Umbilical cord (tissue), 2 donors: ENCODE results near the gene DHX34. TPM values are rescaled to one million over a fixed set of nuclear protein-coding genes. Genes with fewer than 3 reads are reported as not detected.
A peak's percentile ranks its signal among the peaks of the same experiment; 100 is the strongest.
"Not testable (repeated sequence)": the region's sequence is repeated elsewhere in the genome, so short reads cannot be mapped to it uniquely, and the experiment has no call there.

Experiments used
- DNase-seq: peaks from one replicate; pipeline ENCODE4 v3.0.0-alpha.2; 2015; ENCODE audit warnings: low spot score
- total RNA-seq: library from RNA; depleted of rRNA; stranded (reverse); fragments of >200 nt; gene quantifications from one replicate; pipeline ENCODE4 v1.2.3, GENCODE V29; 2014; ENCODE audit warnings: low replicate concordance; ENCODE audit not compliant: insufficient read depth

The DHX34 gene
- total RNA-seq, 1 donor from 2014 or later = 10.1 TPM

DNA sequence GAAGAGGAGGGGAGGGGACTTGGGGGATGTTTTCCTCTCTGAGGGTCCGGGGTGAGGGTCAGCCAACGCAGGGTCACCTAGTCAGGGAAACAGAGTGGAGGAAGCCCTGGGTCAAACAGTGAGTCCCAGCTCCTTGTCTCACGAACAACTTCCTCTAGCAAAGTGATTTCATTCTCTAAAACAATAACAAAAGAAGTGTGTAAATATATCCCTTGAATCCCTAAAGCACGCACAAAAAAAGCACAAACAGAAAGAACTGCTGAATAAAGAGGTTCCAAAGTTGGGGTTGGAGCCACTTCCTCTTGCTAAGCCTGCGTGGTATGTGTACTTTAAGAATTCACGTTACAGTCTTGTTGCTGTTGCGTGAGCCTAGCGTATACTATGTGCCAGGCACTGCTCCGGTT, 18.6 kb upstream of the DHX34 start:
- peak; percentile 38 for DNase-seq

- no peak for DNase-seq
Observed at GRCh38 chr19:47331490-47331889, 17.6 kb upstream of the DHX34 start.

DNA sequence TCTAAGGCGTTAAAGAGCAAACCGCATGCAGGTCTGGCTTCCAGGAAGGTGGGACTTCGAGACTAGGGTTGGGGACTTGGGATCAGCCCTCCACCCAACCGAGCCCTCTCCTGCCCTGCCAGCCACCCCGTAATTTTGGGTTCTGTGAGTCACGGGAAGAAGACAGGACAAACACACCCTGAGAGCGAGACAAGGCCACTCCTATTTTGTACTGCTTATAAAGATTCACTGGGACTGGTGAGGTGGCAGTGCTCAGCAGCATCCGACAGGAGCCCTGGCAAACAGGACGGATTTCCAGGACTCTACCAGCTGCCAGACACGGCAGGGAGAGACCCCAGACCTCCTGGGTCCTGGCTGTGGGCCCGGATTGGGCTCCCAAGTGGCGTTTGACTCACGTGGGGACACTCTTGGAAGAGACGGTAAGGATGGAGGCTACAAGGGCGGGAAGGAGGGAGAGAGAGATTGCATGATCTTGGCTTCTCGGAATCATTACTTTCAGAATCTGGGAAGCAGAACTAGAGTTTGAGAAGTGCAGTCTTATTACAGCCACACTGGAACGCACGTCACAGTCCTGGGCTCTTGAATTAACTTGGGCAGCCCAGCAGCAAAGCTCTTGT, 17.1 kb upstream of the DHX34 start, which contains the start of gene C5AR2:
C5AR2 (plus strand) TSS at position 245 of the 617 bp plus-strand sequence. CDS start 8,625 bp downstream, outside the sequence.
- no peak for DNase-seq

DNA sequence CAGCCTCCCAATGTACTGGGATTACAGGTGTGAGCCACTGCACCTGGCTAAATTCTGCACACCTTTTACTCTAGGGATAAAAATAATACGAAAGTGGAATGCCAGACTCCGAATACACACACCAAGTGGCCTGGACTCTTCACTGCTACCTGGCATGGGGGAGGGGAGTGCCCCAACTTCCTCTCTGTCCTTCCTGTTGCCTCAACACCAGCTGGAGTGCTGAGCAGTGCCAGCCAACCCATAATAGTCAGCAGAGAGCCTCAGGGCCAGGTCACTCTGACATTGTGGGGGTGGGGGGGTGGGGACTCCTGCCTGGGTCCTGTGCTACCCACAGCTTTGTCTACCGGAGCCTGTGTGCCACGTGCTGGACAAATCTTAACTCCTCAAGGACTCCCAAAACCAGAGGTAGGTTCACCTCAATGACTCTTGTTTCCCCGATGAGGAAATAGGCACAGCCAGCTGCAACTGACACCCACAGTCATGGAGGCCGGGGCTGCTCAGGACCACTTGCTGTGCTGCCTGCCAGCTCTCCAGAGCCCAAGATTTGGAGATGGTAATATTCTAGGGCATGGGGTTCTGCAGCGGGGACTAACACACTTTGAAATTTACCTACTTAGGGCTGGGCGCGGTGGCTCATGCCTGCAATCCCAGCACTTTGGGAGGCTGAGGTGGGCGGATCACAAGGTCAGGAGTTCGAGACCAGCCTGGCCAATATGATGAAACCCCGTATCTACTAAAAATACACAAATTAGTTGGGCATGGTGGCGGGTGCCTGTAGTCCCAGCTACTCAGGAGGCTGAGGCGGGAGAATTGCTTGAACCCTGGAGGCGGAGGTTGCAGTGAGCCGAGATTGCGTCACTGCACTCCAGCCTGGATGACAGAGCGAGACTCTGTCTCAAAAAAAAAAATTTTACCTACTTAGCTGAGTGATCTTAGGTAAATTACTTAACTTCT, 12.1 kb upstream of the DHX34 start:
- peak; percentile 18 for DNase-seq

- DNase-seq = no peak
Observed at GRCh38 chr19:47339196-47339880, 9.8 kb upstream of the DHX34 start.

DNA sequence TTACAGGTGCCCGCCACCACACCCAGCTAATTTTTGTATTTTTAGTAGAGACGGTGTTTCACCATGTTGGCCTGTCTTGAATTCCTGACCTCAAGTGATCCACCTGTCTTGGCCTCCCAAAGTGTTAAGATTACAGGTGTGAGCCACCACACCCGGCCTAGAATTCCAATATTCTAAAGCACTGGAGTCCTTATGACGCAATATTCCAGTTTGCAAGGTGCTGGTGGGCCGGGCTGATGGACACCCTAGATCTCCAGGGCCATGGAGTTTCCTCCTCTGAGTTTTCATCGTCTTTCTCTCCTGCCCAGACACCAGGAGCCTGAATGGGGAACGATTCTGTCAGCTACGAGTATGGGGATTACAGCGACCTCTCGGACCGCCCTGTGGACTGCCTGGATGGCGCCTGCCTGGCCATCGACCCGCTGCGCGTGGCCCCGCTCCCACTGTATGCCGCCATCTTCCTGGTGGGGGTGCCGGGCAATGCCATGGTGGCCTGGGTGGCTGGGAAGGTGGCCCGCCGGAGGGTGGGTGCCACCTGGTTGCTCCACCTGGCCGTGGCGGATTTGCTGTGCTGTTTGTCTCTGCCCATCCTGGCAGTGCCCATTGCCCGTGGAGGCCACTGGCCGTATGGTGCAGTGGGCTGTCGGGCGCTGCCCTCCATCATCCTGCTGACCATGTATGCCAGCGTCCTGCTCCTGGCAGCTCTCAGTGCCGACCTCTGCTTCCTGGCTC, 8.5 kb upstream of the DHX34 start:
- DNase-seq = no peak

DNA sequence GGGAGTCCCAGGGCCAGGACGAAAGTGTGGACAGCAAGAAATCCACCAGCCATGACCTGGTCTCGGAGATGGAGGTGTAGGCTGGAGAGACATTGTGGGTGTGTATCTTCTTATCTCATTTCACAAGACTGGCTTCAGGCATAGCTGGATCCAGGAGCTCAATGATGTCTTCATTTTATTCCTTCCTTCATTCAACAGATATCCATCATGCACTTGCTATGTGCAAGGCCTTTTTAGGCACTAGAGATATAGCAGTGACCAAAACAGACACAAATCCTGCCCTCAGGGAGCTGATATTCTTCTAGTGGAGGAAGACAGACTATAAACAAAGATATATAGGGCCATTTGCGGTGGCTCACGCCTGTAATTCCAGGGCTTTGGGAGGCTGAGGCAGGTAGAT, 7.4 kb upstream of the DHX34 start:
- DNase-seq = no peak

- no peak for DNase-seq
Observed at GRCh38 chr19:47343194-47343802, 5.8 kb upstream of the DHX34 start.

- DNase-seq = no peak
Observed at GRCh38 chr19:47344425-47344824, 4.7 kb upstream of the DHX34 start.

DNA sequence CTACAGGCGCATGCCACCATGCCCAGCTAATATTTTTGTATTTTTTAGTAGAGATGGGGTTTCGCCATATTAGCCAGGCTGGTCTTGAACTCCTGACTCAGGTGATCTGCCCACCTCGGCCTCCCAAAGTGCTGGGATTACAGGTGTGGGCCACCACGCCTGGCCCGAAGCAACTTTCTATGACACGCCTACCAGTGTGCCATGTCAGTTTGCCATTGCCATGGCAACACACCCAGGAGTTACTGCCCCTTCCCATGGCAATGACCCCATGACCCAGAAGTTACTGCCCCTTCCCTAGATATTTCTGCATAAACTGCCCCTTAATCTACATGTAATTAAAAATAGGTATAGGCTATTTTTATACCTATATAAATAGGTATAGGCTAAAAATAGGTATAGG, 3.1 kb upstream of the DHX34 start:
- not testable (repeated sequence) for DNase-seq

GRCh38 chr19:47350630-47351029, 1.5 kb downstream of the DHX34 start:
- no peak for DNase-seq

DNA sequence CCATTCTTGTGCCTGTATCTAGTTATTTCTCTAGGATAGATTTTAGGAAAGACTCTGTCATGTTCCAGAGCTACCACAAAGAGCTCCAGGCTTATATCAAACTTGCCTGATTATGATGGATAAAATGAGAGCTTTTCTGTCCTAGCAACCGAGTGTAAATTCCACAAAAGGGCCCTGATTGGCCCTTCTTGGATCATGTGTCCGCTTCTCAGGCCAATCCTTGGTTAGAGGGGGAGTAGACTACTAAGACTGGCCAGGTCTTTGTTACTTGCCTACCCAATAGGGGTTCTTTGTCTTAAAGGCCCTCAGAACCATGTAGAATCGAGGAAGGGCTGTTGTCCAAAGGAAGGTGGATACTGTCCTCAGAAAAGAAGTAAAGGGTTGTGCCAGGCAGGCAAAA, 2.4 kb downstream of the DHX34 start:
- peak; percentile 15 for DNase-seq

GRCh38 chr19:47352095-47352494, 3.0 kb downstream of the DHX34 start:
- DNase-seq = no peak

DNA sequence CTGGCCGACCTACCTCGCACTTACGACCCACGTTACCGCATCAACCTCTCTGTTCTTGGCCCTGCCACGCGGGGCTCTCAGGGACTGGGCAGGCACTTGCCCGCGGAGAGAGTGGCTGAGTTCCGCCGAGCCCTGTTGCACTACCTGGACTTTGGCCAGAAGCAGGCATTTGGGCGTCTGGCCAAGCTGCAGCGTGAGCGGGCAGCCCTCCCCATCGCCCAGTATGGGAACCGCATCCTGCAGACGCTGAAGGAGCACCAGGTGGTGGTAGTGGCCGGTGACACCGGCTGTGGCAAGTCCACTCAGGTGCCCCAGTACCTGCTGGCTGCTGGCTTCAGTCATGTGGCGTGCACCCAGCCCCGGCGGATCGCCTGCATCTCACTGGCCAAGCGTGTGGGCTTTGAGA, 4.2 kb downstream of the DHX34 start:
- no peak for DNase-seq

DNA sequence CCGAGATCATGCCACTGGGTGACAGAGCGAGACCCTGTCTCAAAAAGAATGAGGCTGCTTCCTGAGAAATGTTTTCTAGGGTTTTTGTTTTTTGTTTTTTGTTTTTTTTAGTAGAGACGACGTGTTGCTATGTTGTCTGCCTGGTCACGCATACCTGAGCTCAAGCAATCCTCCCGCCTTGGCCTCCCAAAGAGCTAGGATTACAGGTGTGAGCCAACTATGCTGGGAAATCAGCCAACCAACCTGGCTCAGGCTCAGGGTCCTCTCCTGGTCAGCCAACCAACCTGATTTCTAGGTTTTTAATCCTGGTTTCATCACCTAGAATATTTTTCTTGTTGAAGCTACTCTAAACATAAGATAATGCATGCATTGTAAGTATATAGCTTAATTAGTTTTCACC, 7.8 kb downstream of the DHX34 start:
- DNase-seq = no peak

- DNase-seq = no peak
Observed at GRCh38 chr19:47357788-47358680, 8.9 kb downstream of the DHX34 start.

DNA sequence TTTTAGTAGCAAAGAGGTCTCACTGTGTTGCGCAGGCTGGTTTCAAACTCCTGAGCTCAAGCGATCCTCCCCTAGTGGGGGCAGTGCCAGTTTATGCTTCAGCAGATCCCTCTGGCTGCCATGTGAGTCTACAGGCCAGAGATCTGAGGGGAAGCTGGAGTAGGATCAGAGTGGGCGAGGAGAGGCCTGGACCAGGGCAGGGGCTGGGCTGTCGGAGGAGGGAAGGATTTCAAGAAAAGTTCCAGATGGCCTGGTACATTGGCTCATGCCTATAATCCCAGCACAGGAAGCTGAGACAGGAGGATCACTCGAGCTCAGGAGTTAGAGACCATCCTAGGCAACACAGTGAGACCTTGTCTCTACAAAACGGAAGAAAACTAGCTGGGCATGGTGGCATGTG, 9.8 kb downstream of the DHX34 start:
- DNase-seq = peak; percentile 65

- no peak for DNase-seq
Observed at GRCh38 chr19:47362321-47362720, 13.2 kb downstream of the DHX34 start.

GRCh38 chr19:47363758-47364531, 14.8 kb downstream of the DHX34 start:
- DNase-seq = no peak
